Jurkat, Clone E6-1 (cell line): ENCODE data around the gene THAP10.
"Not testable (repeated sequence)": the region's sequence is repeated elsewhere in the genome, so short reads cannot be mapped to it uniquely, and the experiment has no call there.

ENCODE experiments used
- DNase-seq: peaks from one replicate; pipeline ENCODE4 v3.0.0-alpha.2; 2011; ENCODE audit warnings: low read depth, low spot score
- H3K4me3 ChIP-seq: 2 replicates; pipeline ENCODE4 v1.5.1; 2011; ENCODE audit warnings: mild to moderate bottlenecking, low read length, control low read depth, moderate library complexity

Gene THAP10

GRCh38 chr15:70882361-70882760 lies 9.9 kb downstream of the THAP10 start:
- peak; percentile 10 for DNase-seq
- no peak overlapping the region for H3K4me3 ChIP-seq

- H3K4me3 ChIP-seq, result no peak overlapping the region
- DNase-seq, result no peak
These were observed 11.5 kb downstream of the THAP10 start for GRCh38 chr15:70880781-70881180.

DNA sequence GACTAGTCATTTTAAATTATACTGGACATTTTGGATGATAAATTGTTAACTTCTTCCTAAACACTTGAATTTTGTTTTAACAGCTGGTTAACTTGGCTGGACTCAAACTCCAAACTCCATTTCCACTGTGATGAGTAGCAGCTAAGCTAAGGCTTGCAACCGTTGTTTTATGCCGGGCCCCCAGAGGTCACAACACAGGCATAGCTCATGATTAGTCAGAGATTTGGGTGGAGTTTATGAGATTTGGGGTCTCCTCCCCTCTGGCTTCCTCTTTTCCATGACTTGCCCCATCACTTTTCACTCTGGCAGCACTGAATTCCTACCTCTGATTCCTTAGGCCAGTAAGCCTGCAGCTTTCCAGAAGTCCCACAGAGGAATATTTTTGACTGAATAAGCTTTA lies 12.8 kb downstream of the THAP10 start:
- no peak for DNase-seq
- no peak overlapping the region for H3K4me3 ChIP-seq

DNA sequence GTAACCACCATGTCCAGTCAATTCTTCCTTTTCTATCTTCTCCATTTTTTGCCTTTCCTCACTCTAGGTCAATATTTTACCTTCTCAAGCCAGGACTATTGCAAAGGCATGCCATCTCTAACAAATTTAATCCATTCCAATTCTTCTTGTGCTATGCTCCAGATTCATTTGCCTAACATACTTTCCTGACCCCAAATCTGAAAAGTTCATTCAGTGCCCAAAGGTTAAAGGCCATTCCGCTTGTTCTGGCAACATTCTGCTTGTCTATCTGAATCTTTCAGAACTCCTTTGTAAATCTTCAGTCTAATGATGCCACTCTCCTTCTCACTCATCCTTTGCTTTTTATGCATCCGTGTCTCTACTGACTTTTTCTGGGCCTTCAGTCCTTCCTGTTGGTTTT lies 15.6 kb downstream of the THAP10 start:
- DNase-seq, result no peak
- no peak overlapping the region for H3K4me3 ChIP-seq

DNA sequence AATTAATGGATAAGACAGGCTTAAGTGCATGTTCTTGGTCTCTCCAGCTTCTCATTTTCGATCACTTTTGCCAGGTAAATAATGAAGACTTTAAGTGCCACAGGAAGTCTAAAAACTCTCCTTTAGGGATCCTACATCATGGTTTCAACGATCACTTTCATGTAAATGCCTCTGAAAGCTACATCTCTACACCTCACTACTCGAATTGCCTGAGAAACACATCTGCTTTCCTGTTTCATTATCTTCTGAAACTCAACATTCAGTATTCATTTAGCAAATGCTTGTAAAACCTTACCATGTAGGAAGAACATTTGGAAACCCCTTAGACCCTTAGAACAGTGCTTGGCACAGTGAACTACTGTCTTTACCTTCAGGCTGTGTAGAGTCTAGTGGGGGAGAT lies 16.2 kb downstream of the THAP10 start:
- DNase-seq, result no peak
- H3K4me3 ChIP-seq, result no peak overlapping the region

DNA sequence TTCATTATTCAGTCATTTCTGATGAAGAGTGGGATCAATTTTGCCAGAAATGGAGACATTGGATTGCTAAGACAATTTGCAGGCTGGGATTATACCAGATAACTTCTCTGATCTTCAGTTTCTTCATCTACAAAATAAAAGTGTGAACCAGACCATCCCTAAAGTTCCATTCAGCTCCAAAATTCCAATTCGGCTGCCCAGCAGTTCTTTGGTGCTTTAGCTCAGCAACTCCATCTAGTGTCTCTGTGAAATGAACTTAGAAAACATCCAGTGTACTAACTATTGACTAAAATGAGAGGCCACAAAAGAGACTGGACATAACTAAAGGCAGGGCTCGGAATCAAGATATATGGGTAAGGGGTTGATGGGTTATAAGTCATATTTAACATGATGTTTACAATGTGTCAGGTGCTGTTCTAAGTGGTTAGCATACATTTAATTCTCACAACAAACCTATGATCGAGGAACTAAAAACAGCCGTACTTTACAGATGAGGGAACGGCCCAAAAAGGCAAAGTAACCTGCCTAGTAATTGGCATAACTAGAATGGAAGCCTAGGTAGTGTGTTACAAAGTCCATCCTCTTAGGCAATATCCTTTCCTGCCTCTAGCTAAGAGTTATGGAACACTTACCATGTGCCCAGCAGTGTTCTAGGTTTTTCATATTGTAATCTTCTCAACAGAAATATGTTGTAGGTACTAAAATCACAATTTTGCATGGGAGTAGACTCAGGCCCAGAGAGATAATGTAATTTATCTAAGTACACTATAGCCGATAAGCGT lies 17.0 kb downstream of the THAP10 start:
- DNase-seq, result no peak
- no peak overlapping the region for H3K4me3 ChIP-seq

GRCh38 chr15:70873232-70874054 lies 18.8 kb downstream of the THAP10 start:
- no peak for DNase-seq

DNA sequence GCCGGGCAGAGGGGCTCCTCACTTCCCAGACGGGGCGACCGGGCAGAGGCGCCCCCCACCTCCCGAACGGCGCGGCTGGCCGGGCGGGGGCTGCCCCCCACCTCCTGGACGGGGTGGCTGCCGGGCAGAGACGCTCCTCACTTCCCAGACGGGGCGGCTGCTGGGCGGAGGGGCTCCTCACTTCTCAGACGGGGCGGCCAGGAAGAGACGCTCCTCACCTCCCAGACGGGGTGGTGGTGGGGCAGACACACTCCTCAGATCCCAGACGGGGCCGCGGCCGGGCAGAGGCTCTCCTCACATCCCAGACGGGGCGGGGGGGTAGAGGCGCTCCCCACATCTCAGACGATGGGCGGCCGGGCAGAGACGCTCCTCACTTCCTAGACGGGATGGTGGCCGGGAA lies 20.7 kb downstream of the THAP10 start:
- not testable (repeated sequence) for H3K4me3 ChIP-seq, DNase-seq

More at GRCh38 chr15:70873232-70874054, 18.8 kb downstream of the THAP10 start:
- H3K4me3 ChIP-seq, result no peak overlapping the region

DNA sequence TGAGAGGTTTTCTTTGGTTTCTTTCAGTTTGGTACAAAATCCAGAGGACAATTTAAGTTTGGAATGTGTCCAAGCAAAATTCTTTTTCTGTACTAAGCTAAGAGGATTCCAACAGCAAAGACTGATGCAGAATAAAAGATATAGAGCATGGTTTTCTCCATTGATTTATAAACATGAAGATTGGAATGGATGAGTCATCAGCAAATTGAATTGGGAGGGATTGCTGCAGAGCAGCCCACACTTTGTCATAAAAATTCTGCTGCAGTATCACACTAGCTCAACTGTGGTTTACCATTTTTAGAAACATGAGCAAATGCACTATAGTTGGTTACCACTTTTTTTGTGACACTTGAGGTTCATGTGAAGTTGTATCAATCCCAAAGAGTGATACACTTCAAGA lies 22.2 kb downstream of the THAP10 start:
- H3K4me3 ChIP-seq, result no peak overlapping the region
- DNase-seq, result no peak

GRCh38 chr15:70869346-70869745 lies 22.9 kb downstream of the THAP10 start:
- no peak for DNase-seq
- H3K4me3 ChIP-seq, result no peak overlapping the region

DNA sequence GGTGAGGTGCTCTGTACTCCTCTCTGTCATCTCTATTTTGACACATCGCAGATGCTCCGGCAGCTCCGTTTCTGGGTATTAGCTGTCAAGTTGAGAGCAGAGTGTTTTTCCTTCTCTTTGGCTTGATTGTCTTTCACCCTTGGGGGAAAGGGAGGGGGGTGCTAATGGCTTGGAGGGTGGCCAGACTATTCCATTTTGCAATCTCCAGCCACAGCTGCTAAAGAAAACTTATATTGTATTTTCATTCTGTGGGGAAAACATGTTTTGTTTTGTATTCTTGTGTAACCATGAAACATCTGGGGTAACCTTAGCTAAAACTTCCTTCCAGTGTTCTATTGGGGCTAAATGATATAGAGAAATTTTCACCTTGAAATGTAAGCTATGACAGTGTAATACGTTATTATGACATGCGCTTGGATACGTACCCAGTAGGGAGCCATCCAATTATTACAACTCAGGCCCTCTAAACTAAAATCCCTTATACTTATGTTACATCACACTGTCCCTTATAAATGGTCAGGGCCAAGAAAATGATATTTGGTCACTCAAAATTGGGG lies 24.2 kb downstream of the THAP10 start:
- no peak overlapping the region for H3K4me3 ChIP-seq
- no peak for DNase-seq

- no peak for DNase-seq
These were observed 25.1 kb downstream of the THAP10 start for GRCh38 chr15:70866982-70867641.

DNA sequence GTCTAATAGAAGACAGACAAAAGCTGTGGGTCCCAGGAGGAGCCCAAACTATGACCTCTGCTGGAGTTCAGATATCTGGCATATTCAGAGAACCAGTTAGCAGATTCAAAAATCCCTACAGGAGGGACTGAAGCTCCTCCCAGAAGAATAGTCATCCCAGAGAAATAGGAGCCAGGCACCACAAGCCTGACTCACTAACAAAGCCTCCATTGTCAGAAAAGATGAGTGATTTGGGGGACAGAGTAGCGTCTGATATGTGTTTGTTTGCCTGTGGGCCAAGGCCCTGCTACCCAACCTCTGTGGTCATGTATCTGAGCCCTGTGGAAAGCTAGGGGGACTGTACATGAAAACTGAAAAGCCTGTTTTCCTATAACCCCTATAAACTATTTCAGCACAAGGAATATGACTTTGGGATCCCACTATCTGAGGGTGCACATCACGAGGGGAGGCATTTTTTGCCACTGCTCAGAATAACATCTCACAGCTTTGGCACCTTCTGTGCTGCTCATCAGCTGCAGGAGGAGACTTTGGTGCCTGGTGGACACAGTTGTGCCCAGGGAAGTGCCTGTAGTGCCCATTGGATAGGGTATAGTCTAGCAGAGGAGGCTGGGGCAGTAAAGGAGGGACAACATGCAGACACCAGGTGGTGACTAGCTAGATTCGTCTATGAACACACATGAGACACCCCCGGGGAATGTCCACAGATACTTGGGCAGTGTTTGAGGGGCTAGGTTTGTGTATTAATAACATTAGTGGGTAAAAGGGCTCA lies 28.6 kb downstream of the THAP10 start:
- H3K4me3 ChIP-seq, result no peak overlapping the region
- no peak for DNase-seq

More at GRCh38 chr15:70866982-70867641, 25.1 kb downstream of the THAP10 start:
- no peak overlapping the region for H3K4me3 ChIP-seq

- no peak overlapping the region for H3K4me3 ChIP-seq
- no peak for DNase-seq
These were observed 32.2 kb downstream of the THAP10 start for GRCh38 chr15:70859998-70860397.

GRCh38 chr15:70859322-70859908 lies 32.8 kb downstream of the THAP10 start:
- DNase-seq, result no peak
- no peak overlapping the region for H3K4me3 ChIP-seq

- DNase-seq, H3K4me3 ChIP-seq: not testable (repeated sequence)
These were observed 33.5 kb downstream of the THAP10 start for GRCh38 chr15:70858614-70859321.

DNA sequence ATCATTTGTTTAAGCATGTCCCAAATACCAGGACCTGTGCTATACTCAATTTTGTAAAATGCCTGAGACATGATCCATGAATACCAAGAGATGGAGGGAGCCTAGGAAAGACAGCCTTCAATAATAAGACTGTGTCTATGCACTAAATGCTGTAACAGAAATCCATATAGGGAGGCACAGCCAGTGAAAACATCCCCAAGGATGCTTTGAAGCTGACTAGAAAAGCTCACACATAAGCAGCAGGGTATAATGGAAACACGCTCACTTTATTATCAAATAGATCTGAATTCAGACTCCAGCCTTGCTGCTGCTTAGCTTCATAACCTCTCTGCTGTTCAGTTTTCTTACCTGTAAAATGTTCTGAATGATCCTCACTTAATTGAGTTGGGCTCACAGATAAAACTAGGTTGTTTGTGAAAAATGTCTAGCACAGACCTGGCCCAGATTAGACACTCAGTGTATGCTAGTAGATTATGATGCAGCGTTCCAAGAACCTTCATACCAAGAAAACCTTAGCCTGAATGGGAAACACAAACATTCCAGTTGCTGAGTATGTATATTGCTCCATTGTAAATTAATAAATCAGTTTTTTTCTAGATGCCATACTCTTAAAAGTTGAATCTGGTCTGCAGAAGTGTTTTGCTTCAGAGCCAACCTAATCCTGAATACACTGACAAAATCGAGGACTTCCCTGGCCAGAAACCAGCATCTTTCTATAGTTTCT lies 34.5 kb downstream of the THAP10 start:
- DNase-seq, result no peak
- H3K4me3 ChIP-seq, result no peak overlapping the region
